DOHH2 (cell line): ENCODE measurements around the gene MLLT6.

Experiments used
- CTCF ChIP-seq: fragments of 200-600 bp; sonication (generic); IDR thresholded peaks from one replicate; pipeline ENCODE4 v1.5.1; 2014; ENCODE audit warnings: antibody characterized with exemption, mild to moderate bottlenecking, low read depth, low read length; ENCODE audit not compliant: poor library complexity, severe bottlenecking
- EZH2phosphoT487 ChIP-seq: fragments of 200-600 bp; sonication (generic); IDR thresholded peaks from 2 replicates; pipeline ENCODE4 v1.6.1; 2017; ENCODE audit warnings: borderline replicate concordance, mild to moderate bottlenecking, antibody characterized with exemption, low read length, moderate library complexity, mixed read lengths

- TF ChIP-seq CTCF (no peak), EZH2phosphoT487 (no peak)
These were observed 45.7 kb upstream of the MLLT6 start for GRCh38 chr17:38659415-38659814.
